Esophagus muscularis mucosa (tissue), 4 donors: ENCODE measurements around the gene MRPL18. TPM values are rescaled to one million over a fixed set of nuclear protein-coding genes. Genes with fewer than 3 reads are reported as not detected.

ENCODE experiments used
- DNase-seq: peaks from one replicate; pipeline ENCODE4 v3.0.0-alpha.2; 2017; ENCODE audit errors: extremely low spot score
- H3K27ac ChIP-seq, 4 donors: fragments of 200-600 bp; sonication (generic); replicated peaks in 1 of 4; 1 replicate in 3 of 4; 2 replicates in 1 of 4; pipeline ENCODE4 v1.5.1; 2016 to 2019; ENCODE audit warnings: mild to moderate bottlenecking in 1 of 4
- H3K27me3 ChIP-seq, 4 donors: fragments of 200-600 bp; sonication (generic); one replicate each; pipeline versions ENCODE4 v1.5.1 to v1.6.0; 2016 to 2019
- H3K36me3 ChIP-seq, 4 donors: fragments of 200-600 bp; sonication (generic); one replicate each; pipeline ENCODE4 v1.5.1; 2016 to 2019
- H3K4me1 ChIP-seq, 4 donors: fragments of 200-600 bp; sonication (generic); one replicate each; pipeline ENCODE4 v1.5.1; 2016 to 2019
- H3K4me3 ChIP-seq, 4 donors: fragments of 200-600 bp; sonication (generic); 1 replicate in 2 of 4; 2 replicates in 2 of 4; pipeline ENCODE4 v1.5.1; 2016 to 2019; ENCODE audit warnings: mild to moderate bottlenecking in 4 of 4, moderate library complexity in 1 of 4
- H3K9me3 ChIP-seq, 4 donors: fragments of 200-600 bp; sonication (generic); 1 replicate in 3 of 4; 2 replicates in 1 of 4; pipeline ENCODE4 v1.5.1; 2016 to 2019
- CTCF ChIP-seq, 3 experiments: fragments of 200-600 bp in 2 of 3; fragments of 450-650 bp in 1 of 3; sonication (generic) in 2 of 3; IDR thresholded peaks; one replicate each; pipeline ENCODE4 v1.5.1; 2017 to 2019; ENCODE audit warnings: antibody characterized with exemption in 3 of 3, mild to moderate bottlenecking in 2 of 3, moderate library complexity in 1 of 3
- EP300 ChIP-seq: sonication (generic); formaldehyde crosslinking; IDR thresholded peaks from one replicate; pipeline ENCODE4 v1.6.1; 2017; ENCODE audit warnings: antibody characterized with exemption
- POLR2A ChIP-seq: fragments of 450-650 bp; IDR thresholded peaks from one replicate; pipeline ENCODE4 v1.6.1; 2017; ENCODE audit warnings: antibody characterized with exemption, moderate library complexity, mild to moderate bottlenecking, low read depth
- POLR2AphosphoS5 ChIP-seq, 2 donors: sonication (generic); formaldehyde crosslinking; IDR thresholded peaks; one replicate each; pipeline ENCODE4 v1.6.1; 2017; ENCODE audit warnings: antibody characterized with exemption in 2 of 2
- WGBS: methylation state at CpG from one replicate; pipeline ENCODE4 v1.1.5; 2018; 5-methylcytosine and 5-hydroxymethylcytosine counted together
- intact Hi-C: fragments of 100-400 bp; cut with DNase I; formaldehyde crosslinking; loops from one replicate; pipeline ENCODE4 v1.15.1; 2023
- total RNA-seq, 4 donors: library from RNA; depleted of rRNA; stranded (reverse); fragments of >200 nt; gene quantifications; one replicate each; pipeline versions ENCODE4 v1.1.0 to v1.2.1, GENCODE V29; 2016

MRPL18 gene
- total RNA-seq, 4 donors from 2014 or later, result 63.3 to 92.9 (median 69.2) TPM

DNA sequence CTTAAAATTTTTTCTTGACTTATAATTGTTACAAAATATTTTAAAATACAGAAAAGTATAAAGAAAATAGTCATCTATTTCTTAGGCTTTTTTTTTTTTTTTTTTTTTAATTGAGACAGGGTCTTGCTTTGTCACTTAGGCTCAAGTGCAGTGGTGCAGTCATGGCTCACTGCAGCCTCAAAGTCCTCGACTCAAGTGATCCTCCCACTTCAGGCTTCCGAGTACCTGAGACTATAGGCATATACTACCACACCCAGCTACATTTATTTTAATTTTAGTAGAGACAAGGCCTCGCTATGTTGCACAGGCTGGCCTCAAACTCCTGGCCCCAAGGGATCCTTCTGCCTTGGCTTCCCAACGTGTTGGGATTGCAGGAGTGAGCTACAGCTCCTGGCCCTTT lies 33.8 kb upstream of the MRPL18 start:
- Histone ChIP-seq H3K27me3 (no peaks in the 10 kb centered on the region), H3K27ac (no peak overlapping the region), H3K36me3 (peaks cover 5 to 72% (median 61%) of the 10 kb centered on the region in 4 donors), H3K4me3 (no peak overlapping the region), H3K4me1 (peaks cover 11 to 20% (median 16%) of the 10 kb centered on the region in 4 donors), H3K9me3 (no peaks in the 10 kb centered on the region)
- intact Hi-C loops, result no loop called here
- TF ChIP-seq POLR2AphosphoS5 (IDR thresholded peaks at IDR 0.05) (no peak), EP300 (no peak), CTCF (IDR thresholded peaks at IDR 0.05) (no peak), POLR2A (no peak)
- DNase-seq, result no peak
- 77% methylated on average over 4 of the region's 4 CpGs for WGBS

DNA sequence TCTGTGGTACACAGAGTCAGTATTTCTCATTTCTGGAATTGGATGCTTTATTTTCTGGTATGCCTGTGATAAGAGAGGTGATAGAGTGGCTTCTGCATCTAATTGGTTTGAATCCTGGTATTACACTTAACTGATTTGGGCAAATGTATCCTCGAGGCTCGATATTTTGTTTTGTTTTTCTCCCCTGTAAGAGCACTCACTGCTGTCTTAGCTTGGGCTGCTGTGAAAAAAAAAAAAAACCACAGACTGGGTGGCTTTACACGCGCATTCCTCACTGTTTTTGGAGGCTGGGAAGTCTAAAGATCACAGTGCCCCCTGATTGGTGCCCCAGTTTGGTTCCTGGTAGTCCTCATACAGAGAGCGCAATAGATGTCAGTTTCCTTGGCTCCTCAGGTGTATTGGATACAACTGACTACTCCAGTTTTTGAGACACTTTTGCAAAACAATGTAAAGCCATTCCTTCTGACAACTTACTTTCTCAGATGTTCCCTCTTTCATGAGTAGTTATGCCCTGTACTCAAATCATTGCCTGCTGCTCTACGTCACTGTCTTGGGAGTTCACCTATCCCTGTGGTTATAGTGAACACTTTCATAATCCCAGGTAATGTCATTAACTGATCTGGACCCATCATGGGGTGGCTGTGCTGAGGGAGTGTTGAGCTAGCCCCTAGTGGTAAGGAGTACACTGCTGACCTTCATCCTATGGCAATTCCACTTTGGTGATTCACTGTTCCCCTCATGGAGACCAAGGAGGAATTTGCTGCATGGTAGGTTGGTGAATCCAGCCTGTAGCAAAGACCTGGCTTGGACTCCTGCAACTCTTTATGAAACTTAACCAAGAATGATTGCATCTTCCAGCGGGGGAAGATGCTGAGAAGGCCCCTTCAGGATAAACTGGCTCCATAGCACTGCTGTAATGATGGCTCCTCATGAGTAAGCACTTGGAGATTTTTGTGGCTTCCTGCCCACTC lies 32.0 kb upstream of the MRPL18 start:
- TF ChIP-seq CTCF (IDR thresholded peaks at IDR 0.05), result no peak
- TF ChIP-seq POLR2AphosphoS5 (IDR thresholded peaks at IDR 0.05), result peak in 1 of 2 donors; percentile 8
- peaks cover 19 to 26% (median 24%) of the 10 kb centered on the region in 4 donors for H3K4me1 ChIP-seq
- peak overlapping the region in 1 of 4 donors; percentile 30 for H3K27ac ChIP-seq
- no peaks in the 10 kb centered on the region for H3K27me3 ChIP-seq
- H3K4me3 ChIP-seq, result no peak overlapping the region
- no peak for DNase-seq
- no peaks in the 10 kb centered on the region for H3K9me3 ChIP-seq
- H3K36me3 ChIP-seq, result peaks cover 0 to 54% (median 50%) of the 10 kb centered on the region in 4 donors
- intact Hi-C loops, result no loop called here
- 94% methylated on average over 7 of the region's 7 CpGs for WGBS

- 75% methylated on average over 2 of the region's 2 CpGs for WGBS
- H3K4me3 ChIP-seq, result no peak overlapping the region
- intact Hi-C loops, result no loop called here
- H3K27ac ChIP-seq, result peak overlapping the region in 3 of 4 donors; percentile 11 to 100 (median 96)
- no peak for TF ChIP-seq POLR2AphosphoS5 (IDR thresholded peaks at IDR 0.05)
- no peak for TF ChIP-seq POLR2A
- no peak for TF ChIP-seq EP300
- TF ChIP-seq CTCF (IDR thresholded peaks at IDR 0.05), result no peak
- DNase-seq, result no peak
- no peaks in the 10 kb centered on the region for H3K9me3 ChIP-seq
- peaks cover 19 to 26% (median 24%) of the 10 kb centered on the region in 4 donors for H3K4me1 ChIP-seq
- H3K27me3 ChIP-seq, result no peaks in the 10 kb centered on the region
- peaks cover 0 to 50% (median 38%) of the 10 kb centered on the region in 4 donors for H3K36me3 ChIP-seq
These were observed 30.6 kb upstream of the MRPL18 start for GRCh38 chr6:159759645-159760044.

GRCh38 chr6:159760602-159761057 lies 29.6 kb upstream of the MRPL18 start:
- H3K36me3 ChIP-seq, result peaks cover 0 to 48% (median 32%) of the 10 kb centered on the region in 4 donors
- intact Hi-C loops, result no loop called here
- H3K9me3 ChIP-seq, result no peaks in the 10 kb centered on the region
- TF ChIP-seq CTCF (IDR thresholded peaks at IDR 0.05) (no peak), EP300 (no peak), POLR2AphosphoS5 (IDR thresholded peaks at IDR 0.05) (no peak), POLR2A (no peak)
- peak overlapping the region; percentile 74 to 95 (median 87) for H3K4me3 ChIP-seq
- DNase-seq, result no peak
- H3K27ac ChIP-seq, result peak overlapping the region; percentile 96 to 100 (median 98)
- H3K4me1 ChIP-seq, result peaks cover 19 to 26% (median 24%) of the 10 kb centered on the region in 4 donors
- H3K27me3 ChIP-seq, result no peaks in the 10 kb centered on the region
- WGBS, result 63% methylated on average over 3 of the region's 3 CpGs
